Spleen (tissue), 7 donors: ENCODE measurements around the gene PAM.

Source experiments
- CTCF ChIP-seq, 11 experiments: fragments of 200-600 bp in 7 of 11; fragments of 450-650 bp in 4 of 11; sonication (generic) in 4 of 11; IDR thresholded peaks in 8 of 11; conservative IDR thresholded peaks in 3 of 11; 1 replicate in 7 of 11; 2 replicates in 4 of 11; pipeline versions ENCODE4 v1.4.0 to v1.8.0; 2016 to 2021; ENCODE audit warnings: antibody characterized with exemption in 11 of 11, inconsistent platforms in 4 of 11, mild to moderate bottlenecking in 1 of 11
- POLR2A ChIP-seq, 3 donors: fragments of 450-650 bp; IDR thresholded peaks; one replicate each; pipeline ENCODE4 v1.5.1; 2017; ENCODE audit warnings: antibody characterized with exemption in 3 of 3, mild to moderate bottlenecking in 1 of 3
- POLR2AphosphoS5 ChIP-seq, 3 donors: sonication (generic); formaldehyde crosslinking; IDR thresholded peaks; one replicate each; pipeline ENCODE4 v1.5.1; 2017; ENCODE audit warnings: antibody characterized with exemption in 3 of 3
- donor health status: DM: no; HTN: no; CAD: no; lungs with moderate emphysema.
- donor health status: DM: no; HTN: no; CAD: no.
- donor health status: DM: no; HTN: no; CAD: no.

GRCh38 chr5:102796009-102796408 is 40.9 kb downstream of the PAM start:
- TF ChIP-seq POLR2AphosphoS5 (IDR thresholded peaks at IDR 0.05), result no peak
- TF ChIP-seq POLR2A (IDR thresholded peaks at IDR 0.05), result no peak
- no peak for TF ChIP-seq CTCF (IDR thresholded peaks at IDR 0.05 in 8 of 11, conservative IDR thresholded peaks at IDR 0.05 in 3 of 11)
